Left lung (tissue), 10 donors: ENCODE measurements around the gene GAS1. TPM values are rescaled to one million over a fixed set of nuclear protein-coding genes. Genes with fewer than 3 reads are reported as not detected.

Experiments used
- ATAC-seq: fragments of 200-7000 bp; cut with Tn5 transposase; one replicate; pipeline ENCODE4 v1.9.1; 2020; ENCODE audit warnings: moderate library complexity
- DNase-seq, 4 donors: peaks; one replicate each; pipeline ENCODE4 v3.0.0-alpha.2; 2013 to 2020
- H3K27ac ChIP-seq, 2 donors: fragments of 200-600 bp; sonication (generic) in 1 of 2; one replicate each; pipeline versions ENCODE4 v1.5.0 to v1.8.0; 2020 to 2021
- H3K27me3 ChIP-seq, 2 donors: fragments of 200-600 bp; sonication (generic) in 1 of 2; one replicate each; pipeline versions ENCODE4 v1.5.0 to v1.8.0; 2020 to 2021
- H3K36me3 ChIP-seq, 2 donors: fragments of 200-600 bp; sonication (generic) in 1 of 2; one replicate each; pipeline versions ENCODE4 v1.5.0 to v1.8.0; 2020 to 2021
- H3K4me1 ChIP-seq, 2 donors: fragments of 200-600 bp; one replicate each; pipeline ENCODE4 v1.8.0; 2021
- H3K4me3 ChIP-seq, 2 donors: fragments of 200-600 bp; sonication (generic) in 1 of 2; one replicate each; pipeline versions ENCODE4 v1.5.0 to v1.8.0; 2020 to 2021; ENCODE audit warnings: mild to moderate bottlenecking in 1 of 2
- H3K9me3 ChIP-seq, 2 donors: fragments of 200-600 bp; sonication (generic) in 1 of 2; one replicate each; pipeline versions ENCODE4 v1.5.0 to v1.8.0; 2020 to 2021
- CTCF ChIP-seq, 2 donors: fragments of 200-600 bp; sonication (generic) in 1 of 2; IDR thresholded peaks; one replicate each; pipeline versions ENCODE4 v1.5.0 to v1.8.0; 2021; ENCODE audit warnings: antibody characterized with exemption in 2 of 2
- intact Hi-C, 2 donors: fragments of 100-400 bp; cut with DNase I; formaldehyde crosslinking; loops; one replicate each; pipeline versions ENCODE4 v1.11.2 to v1.14.2; 2022
- polyA plus RNA-seq, 6 donors: library from polyadenylated mRNA; unstranded; fragments of 120-200 nt; gene quantifications; one replicate each; pipeline ENCODE4 v1.2.1, GENCODE V29; 2013; ENCODE audit not compliant: insufficient read length in 6 of 6
- total RNA-seq, 2 donors: library from RNA; stranded (reverse); fragmentation: NEBNext Ultra II Directional; extraction: Animal tissue kit (Norgen Biotek cat#: 25700); gene quantifications; one replicate each; pipeline ENCODE4 v1.2.1, GENCODE V29; 2021
- donor health status: DM: no; HTN: yes; CAD: no.
- donor health status: DM: no; HTN: no; CAD: no.

Gene GAS1
- total and polyA plus RNA-seq, 8 donors: 9.8 to 33.5 (median 20.3) TPM

GRCh38 chr9:86908261-86908660 lies 39.0 kb downstream of the GAS1 start:
- Histone ChIP-seq H3K9me3 (peaks cover 0 to 5% of the 10 kb centered on the region in 2 donors), H3K36me3 (no peaks in the 10 kb centered on the region), H3K27ac (no peak overlapping the region), H3K4me1 (no peaks in the 10 kb centered on the region), H3K4me3 (no peak overlapping the region), H3K27me3 (peaks cover 5 to 42% of the 10 kb centered on the region in 2 donors)
- no peak for ATAC-seq
- no peak for DNase-seq
- intact Hi-C loops: no loop called here
- no peak for TF ChIP-seq CTCF (IDR thresholded peaks at IDR 0.05)

GRCh38 chr9:86907346-86907745 lies 40.0 kb downstream of the GAS1 start:
- intact Hi-C loops: no loop called here
- Histone ChIP-seq H3K4me3 (no peak overlapping the region), H3K9me3 (peaks cover 0 to 5% of the 10 kb centered on the region in 2 donors), H3K4me1 (no peaks in the 10 kb centered on the region), H3K36me3 (no peaks in the 10 kb centered on the region), H3K27me3 (peaks cover 12 to 52% of the 10 kb centered on the region in 2 donors), H3K27ac (no peak overlapping the region)
- no peak for ATAC-seq
- no peak for DNase-seq
- no peak for TF ChIP-seq CTCF (IDR thresholded peaks at IDR 0.05)

GRCh38 chr9:86903734-86904085 lies 43.6 kb downstream of the GAS1 start:
- intact Hi-C loops: no loop called here

GRCh38 chr9:86902991-86903733 lies 44.1 kb downstream of the GAS1 start:
- Histone ChIP-seq H3K27me3 (peaks cover 18 to 71% of the 10 kb centered on the region in 2 donors), H3K36me3 (no peaks in the 10 kb centered on the region), H3K9me3 (peaks cover 0 to 3% of the 10 kb centered on the region in 2 donors), H3K27ac (no peak overlapping the region), H3K4me3 (no peak overlapping the region), H3K4me1 (no peaks in the 10 kb centered on the region)
- DNase-seq: peak in 1 of 4 donors; percentile 36
- no peak for TF ChIP-seq CTCF (IDR thresholded peaks at IDR 0.05)
- intact Hi-C loops: no loop called here
- no peak for ATAC-seq

More at GRCh38 chr9:86903734-86904085, 43.6 kb downstream of the GAS1 start:
- no peak for DNase-seq
- Histone ChIP-seq H3K36me3 (no peaks in the 10 kb centered on the region), H3K4me1 (no peaks in the 10 kb centered on the region), H3K4me3 (no peak overlapping the region), H3K27me3 (peaks cover 18 to 66% of the 10 kb centered on the region in 2 donors), H3K9me3 (peaks cover 0 to 3% of the 10 kb centered on the region in 2 donors), H3K27ac (no peak overlapping the region)
- no peak for TF ChIP-seq CTCF (IDR thresholded peaks at IDR 0.05)
- ATAC-seq: no peak

GRCh38 chr9:86902586-86902985 lies 44.7 kb downstream of the GAS1 start:
- peak in 1 of 4 donors; percentile 63 for DNase-seq
- intact Hi-C loops: no loop called here
- H3K27ac ChIP-seq: no peak overlapping the region
- TF ChIP-seq CTCF (IDR thresholded peaks at IDR 0.05): no peak
- no peaks in the 10 kb centered on the region for H3K36me3 ChIP-seq
- H3K4me1 ChIP-seq: no peaks in the 10 kb centered on the region
- ATAC-seq: no peak
- peaks cover 18 to 72% of the 10 kb centered on the region in 2 donors for H3K27me3 ChIP-seq
- H3K9me3 ChIP-seq: peaks cover 0 to 3% of the 10 kb centered on the region in 2 donors
- no peak overlapping the region for H3K4me3 ChIP-seq
